Measurements from ENCODE around the gene ZFYVE28. TPM values are rescaled to one million over a fixed set of nuclear protein-coding genes. Genes with fewer than 3 reads are reported as not detected.
A peak's percentile ranks its signal among the peaks of the same experiment; 100 is the strongest.

Gene ZFYVE28
- total and polyA plus RNA-seq, 4 donors: 7.0 to 25.9 (median 12.5) TPM

- ATAC-seq (ENCODE audit: low FRiP score) (no peak), DNase-seq (no peak)
- Histone ChIP-seq H3K27me3 (ENCODE audit: control insufficient read depth in 1 of 2, insufficient read depth in 2 of 2, low read length in 1 of 2) (no peaks in the 10 kb centered on the region), H3K9me3 (ENCODE audit: control insufficient read depth, low read length) (no peaks in the 10 kb centered on the region), H3K4me3 (ENCODE audit: low read length in 2 of 2) (no peak overlapping the region), H3K36me3 (ENCODE audit: control insufficient read depth in 1 of 2, insufficient read depth in 2 of 2, low read length in 1 of 2) (peaks cover 0 to 5% of the 10 kb centered on the region in 2 donors), H3K4me1 (ENCODE audit: control insufficient read depth in 1 of 2, insufficient read depth in 2 of 2, low read length in 2 of 2) (no peaks in the 10 kb centered on the region), H3K27ac (ENCODE audit: low read depth in 1 of 2, low read length in 2 of 2) (no peak overlapping the region)
- WGBS, 2 donors: 68% methylated on average over 7 of the region's 7 CpGs
- intact Hi-C loops (cut with DNase I): loop anchor here in 1 of 2 donors (10.0 kb wide), 1 partner anchor 290 kb away; the partner anchor contains the start of gene FAM193A
Measured at GRCh38 chr4:2245057-2245786, 173.2 kb downstream of the ZFYVE28 start.

GRCh38 chr4:2243681-2244380 lies 174.6 kb downstream of the ZFYVE28 start:
- Histone ChIP-seq H3K4me1 (ENCODE audit: control insufficient read depth in 1 of 2, insufficient read depth in 2 of 2, low read length in 2 of 2) (no peaks in the 10 kb centered on the region), H3K36me3 (ENCODE audit: control insufficient read depth in 1 of 2, insufficient read depth in 2 of 2, low read length in 1 of 2) (no peaks in the 10 kb centered on the region), H3K4me3 (ENCODE audit: low read length in 2 of 2) (no peak overlapping the region), H3K27ac (ENCODE audit: low read depth in 1 of 2, low read length in 2 of 2) (peak overlapping the region in 1 of 2 donors; percentile 45), H3K27me3 (ENCODE audit: control insufficient read depth in 1 of 2, insufficient read depth in 2 of 2, low read length in 1 of 2) (no peaks in the 10 kb centered on the region), H3K9me3 (ENCODE audit: control insufficient read depth, low read length) (no peaks in the 10 kb centered on the region)
- intact Hi-C loops (cut with DNase I): loop anchor here (5.0 to 10.0 kb wide), 2 partner anchors 168 to 291 kb away; partner anchors contain the start of gene FAM193A (in 1 of the 2)
- whole genome bisulfite sequencing, 2 donors: 10% methylated on average over 5 of the region's 5 CpGs
- no peak for ATAC-seq (ENCODE audit: low FRiP score)
- peak; percentile 79 to 81 for DNase-seq

GRCh38 chr4:2241410-2242353 lies 176.8 kb downstream of the ZFYVE28 start, which contains the start of the genes HAUS3 and POLN:
HAUS3 (minus strand) TSS chr4:2242121; CDS start chr4:2240946, 1,175 bp downstream.
POLN (minus strand) TSS chr4:2242121; CDS start chr4:2229231, 12,890 bp downstream.
- ATAC-seq (ENCODE audit: low FRiP score) (peak; percentile 99), DNase-seq (peak; percentile 99 to 100)
- intact Hi-C loops (cut with DNase I): loop anchor here (1.0 to 10.0 kb wide), 3 partner anchors 21 to 293 kb away; partner anchors contain the start of genes FAM193A (in 1 of the 2) and MXD4 (in 1 of the 2)
- peak within 1 kb of the TSS; percentile 58 to 66 for H3K4me3 ChIP-seq (ENCODE audit: low read length in 2 of 2)
- peaks cover 0 to 3% of the 10 kb centered on the region in 2 donors for H3K4me1 ChIP-seq (ENCODE audit: control insufficient read depth in 1 of 2, insufficient read depth in 2 of 2, low read length in 2 of 2)
- H3K27ac ChIP-seq (ENCODE audit: low read depth in 1 of 2, low read length in 2 of 2): peak within 1 kb of the TSS in 1 of 2 donors; percentile 22
- no peaks in the 10 kb centered on the region for H3K27me3 ChIP-seq (ENCODE audit: control insufficient read depth in 1 of 2, insufficient read depth in 2 of 2, low read length in 1 of 2)
- WGBS, 2 donors: 0% methylated on average over 85 to 88 of the region's 88 CpGs
- no peaks in the 10 kb centered on the region for H3K9me3 ChIP-seq (ENCODE audit: control insufficient read depth, low read length)
- no peaks in the 10 kb centered on the region for H3K36me3 ChIP-seq (ENCODE audit: control insufficient read depth in 1 of 2, insufficient read depth in 2 of 2, low read length in 1 of 2)

GRCh38 chr4:2241003-2241402 lies 177.4 kb downstream of the ZFYVE28 start:
- DNase-seq (no peak), ATAC-seq (ENCODE audit: low FRiP score) (no peak)
- 8 to 13% methylated on average over 7 of the region's 7 CpGs for WGBS, 2 donors
- Histone ChIP-seq H3K27me3 (ENCODE audit: control insufficient read depth in 1 of 2, insufficient read depth in 2 of 2, low read length in 1 of 2) (no peaks in the 10 kb centered on the region), H3K27ac (ENCODE audit: low read depth in 1 of 2, low read length in 2 of 2) (no peak overlapping the region), H3K4me3 (ENCODE audit: low read length in 2 of 2) (peak overlapping the region; percentile 58 to 66), H3K4me1 (ENCODE audit: control insufficient read depth in 1 of 2, insufficient read depth in 2 of 2, low read length in 2 of 2) (peaks cover 0 to 3% of the 10 kb centered on the region in 2 donors), H3K36me3 (ENCODE audit: control insufficient read depth in 1 of 2, insufficient read depth in 2 of 2, low read length in 1 of 2) (no peaks in the 10 kb centered on the region), H3K9me3 (ENCODE audit: control insufficient read depth, low read length) (no peaks in the 10 kb centered on the region)
- intact Hi-C loops (cut with DNase I): loop anchor here (5.0 to 10.0 kb wide), 2 partner anchors 171 to 294 kb away; partner anchors contain the start of gene FAM193A (in 1 of the 2)

- 41 to 46% methylated on average over 3 of the region's 3 CpGs for WGBS, 2 donors
- Histone ChIP-seq H3K4me3 (ENCODE audit: low read length in 2 of 2) (no peak overlapping the region), H3K36me3 (ENCODE audit: control insufficient read depth in 1 of 2, insufficient read depth in 2 of 2, low read length in 1 of 2) (no peaks in the 10 kb centered on the region), H3K27me3 (ENCODE audit: control insufficient read depth in 1 of 2, insufficient read depth in 2 of 2, low read length in 1 of 2) (no peaks in the 10 kb centered on the region), H3K9me3 (ENCODE audit: control insufficient read depth, low read length) (no peaks in the 10 kb centered on the region), H3K4me1 (ENCODE audit: control insufficient read depth in 1 of 2, insufficient read depth in 2 of 2, low read length in 2 of 2) (peaks cover 0 to 3% of the 10 kb centered on the region in 2 donors), H3K27ac (ENCODE audit: low read depth in 1 of 2, low read length in 2 of 2) (no peak overlapping the region)
- ATAC-seq (ENCODE audit: low FRiP score): no peak
- no peak for DNase-seq
- intact Hi-C loops (cut with DNase I): no loop called here
Measured at GRCh38 chr4:2236944-2237666, 181.3 kb downstream of the ZFYVE28 start.

- Histone ChIP-seq H3K4me1 (ENCODE audit: control insufficient read depth in 1 of 2, insufficient read depth in 2 of 2, low read length in 2 of 2) (no peaks in the 10 kb centered on the region), H3K9me3 (ENCODE audit: control insufficient read depth, low read length) (no peaks in the 10 kb centered on the region), H3K27ac (ENCODE audit: low read depth in 1 of 2, low read length in 2 of 2) (no peak overlapping the region), H3K4me3 (ENCODE audit: low read length in 2 of 2) (no peak overlapping the region), H3K36me3 (ENCODE audit: control insufficient read depth in 1 of 2, insufficient read depth in 2 of 2, low read length in 1 of 2) (no peaks in the 10 kb centered on the region), H3K27me3 (ENCODE audit: control insufficient read depth in 1 of 2, insufficient read depth in 2 of 2, low read length in 1 of 2) (no peaks in the 10 kb centered on the region)
- 98 to 99% methylated on average over 6 of the region's 6 CpGs for WGBS, 2 donors
- no peak for ATAC-seq (ENCODE audit: low FRiP score)
- no peak for DNase-seq
- intact Hi-C loops (cut with DNase I): no loop called here
Measured at GRCh38 chr4:2231082-2231481, 187.4 kb downstream of the ZFYVE28 start.

GRCh38 chr4:2226261-2226660 lies 192.2 kb downstream of the ZFYVE28 start:
- no peak overlapping the region for H3K27ac ChIP-seq (ENCODE audit: low read depth in 1 of 2, low read length in 2 of 2)
- H3K27me3 ChIP-seq (ENCODE audit: control insufficient read depth in 1 of 2, insufficient read depth in 2 of 2, low read length in 1 of 2): no peaks in the 10 kb centered on the region
- ATAC-seq (ENCODE audit: low FRiP score): no peak
- intact Hi-C loops (cut with DNase I): no loop called here
- DNase-seq: no peak
- no peaks in the 10 kb centered on the region for H3K4me1 ChIP-seq (ENCODE audit: control insufficient read depth in 1 of 2, insufficient read depth in 2 of 2, low read length in 2 of 2)
- no peaks in the 10 kb centered on the region for H3K9me3 ChIP-seq (ENCODE audit: control insufficient read depth, low read length)
- WGBS, 2 donors: 65 to 66% methylated on average over 2 of the region's 2 CpGs
- no peak overlapping the region for H3K4me3 ChIP-seq (ENCODE audit: low read length in 2 of 2)
- no peaks in the 10 kb centered on the region for H3K36me3 ChIP-seq (ENCODE audit: control insufficient read depth in 1 of 2, insufficient read depth in 2 of 2, low read length in 1 of 2)
